SIG-M5 treated with dmso at 0.1 percent for 504 hours (cell line): ENCODE measurements around the gene ZFAND3.
"Not testable (repeated sequence)": the region's sequence is repeated elsewhere in the genome, so short reads cannot be mapped to it uniquely, and the experiment has no call there.

Experiments
- DNase-seq: peaks from one replicate; lab custom pipeline; 2025; ENCODE audit not compliant: unreplicated experiment; lab: John Stamatoyannopoulos, UW

Gene ZFAND3

DNA sequence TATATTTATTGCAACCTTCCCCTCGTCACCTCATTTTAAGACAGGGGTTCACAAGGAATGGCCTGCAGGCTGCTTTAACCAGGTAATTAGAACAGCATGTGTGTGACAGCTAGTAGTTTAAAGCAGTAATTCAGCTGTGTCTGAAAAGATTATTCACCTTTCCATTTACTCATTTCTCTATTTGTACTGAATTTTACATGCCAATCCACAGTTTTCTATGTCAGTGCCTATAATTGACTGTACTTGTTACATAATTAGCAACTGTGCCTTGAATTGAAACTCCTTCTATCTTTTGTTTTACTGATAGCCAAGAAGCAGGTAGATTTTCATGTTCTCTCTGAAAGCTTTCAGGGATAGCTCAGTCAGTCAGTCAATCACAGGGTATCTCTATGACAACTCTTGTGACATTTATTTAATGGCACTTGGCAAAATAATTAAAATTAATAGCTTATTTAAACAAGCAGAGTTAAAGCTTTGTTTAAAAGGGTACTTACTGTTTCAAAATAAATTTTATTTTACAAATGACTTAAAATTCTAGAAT, 214.0 kb downstream of the ZFAND3 start:
- no peak for DNase-seq

DNA sequence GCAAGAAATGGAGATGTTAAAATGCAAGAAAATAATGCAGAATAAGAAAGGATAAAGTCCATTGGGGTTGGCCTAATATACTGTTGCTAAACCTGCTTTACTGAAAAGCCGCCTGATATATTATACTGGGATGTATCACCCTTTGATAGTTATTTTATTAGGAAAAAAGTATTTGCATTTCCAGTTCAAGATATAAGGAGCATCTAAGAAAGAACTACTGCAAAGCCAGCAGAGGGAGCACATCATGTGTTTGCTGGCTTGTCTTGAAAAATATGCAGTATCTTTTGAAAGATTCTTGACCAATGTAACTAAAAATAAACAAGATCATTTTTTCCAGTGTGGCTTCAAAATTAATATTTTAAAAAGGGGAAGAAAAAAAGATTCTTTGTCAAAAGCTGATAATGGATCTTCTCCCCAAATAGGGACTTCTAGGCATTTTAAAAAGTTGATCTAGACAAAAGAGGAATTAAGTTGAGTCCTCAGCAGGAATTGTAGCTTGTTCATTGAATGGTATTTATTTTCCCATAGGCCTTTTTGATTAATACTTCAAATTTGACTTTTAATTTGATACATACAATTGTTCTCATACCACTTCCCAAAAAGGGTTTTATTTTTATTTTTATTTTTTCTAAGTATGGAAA, 214.9 kb downstream of the ZFAND3 start:
- peak; percentile 52 for DNase-seq

DNA sequence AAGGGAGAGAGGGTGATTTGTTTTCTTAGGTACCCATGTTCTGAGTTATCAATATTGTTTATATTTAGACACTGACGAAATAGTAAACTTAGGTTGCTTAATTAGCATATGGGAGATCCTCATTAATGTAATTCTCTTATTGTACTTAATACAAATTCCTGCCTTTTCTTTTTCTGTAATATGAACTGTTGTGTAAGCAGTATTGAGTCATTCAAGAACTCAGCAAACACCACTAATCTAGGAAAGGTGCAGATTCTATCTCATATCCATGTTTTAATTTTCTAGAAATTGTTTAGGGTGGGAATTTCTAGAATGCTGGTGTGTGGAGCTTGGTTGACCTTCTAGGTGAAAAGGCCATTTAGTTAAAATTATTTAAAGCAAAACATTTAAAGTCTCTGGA, 216.0 kb downstream of the ZFAND3 start:
- peak; percentile 2 for DNase-seq

DNA sequence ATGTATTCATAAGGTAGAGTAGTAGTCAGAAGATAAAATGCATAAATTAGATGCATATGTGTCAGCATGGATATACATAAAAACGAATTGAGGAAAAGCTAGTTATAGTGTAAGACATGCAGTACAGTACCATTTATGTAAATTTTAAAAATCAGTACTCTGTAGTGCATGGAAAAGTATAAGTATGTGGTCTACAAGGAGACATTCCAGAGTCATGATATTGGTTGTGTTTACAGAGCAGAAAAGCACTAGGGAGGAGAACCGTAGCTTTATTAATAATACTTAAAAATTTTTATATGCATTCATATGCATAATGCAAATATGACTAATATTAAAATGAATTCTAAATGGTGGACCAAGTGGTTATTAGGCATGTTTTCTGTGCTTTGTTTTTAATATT, 220.0 kb downstream of the ZFAND3 start:
- DNase-seq: no peak

DNA sequence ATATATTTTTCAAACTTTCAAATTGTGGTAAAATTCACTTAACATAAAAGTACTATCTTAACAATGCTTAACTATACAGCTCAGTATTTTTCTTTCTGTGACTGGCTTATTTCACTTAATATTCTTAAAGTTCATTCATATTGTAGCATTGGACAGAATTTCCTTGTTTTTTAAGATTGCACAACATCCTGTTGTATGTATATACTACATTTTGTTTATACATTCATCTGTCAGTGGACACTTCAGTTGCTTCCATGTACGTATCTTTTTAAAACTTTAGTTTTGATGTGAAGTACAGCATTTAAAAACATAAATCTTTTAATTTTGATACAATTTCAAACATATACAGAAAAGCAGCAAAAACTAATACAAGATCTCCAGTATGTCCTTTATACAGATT, 220.7 kb downstream of the ZFAND3 start:
- no peak for DNase-seq

DNA sequence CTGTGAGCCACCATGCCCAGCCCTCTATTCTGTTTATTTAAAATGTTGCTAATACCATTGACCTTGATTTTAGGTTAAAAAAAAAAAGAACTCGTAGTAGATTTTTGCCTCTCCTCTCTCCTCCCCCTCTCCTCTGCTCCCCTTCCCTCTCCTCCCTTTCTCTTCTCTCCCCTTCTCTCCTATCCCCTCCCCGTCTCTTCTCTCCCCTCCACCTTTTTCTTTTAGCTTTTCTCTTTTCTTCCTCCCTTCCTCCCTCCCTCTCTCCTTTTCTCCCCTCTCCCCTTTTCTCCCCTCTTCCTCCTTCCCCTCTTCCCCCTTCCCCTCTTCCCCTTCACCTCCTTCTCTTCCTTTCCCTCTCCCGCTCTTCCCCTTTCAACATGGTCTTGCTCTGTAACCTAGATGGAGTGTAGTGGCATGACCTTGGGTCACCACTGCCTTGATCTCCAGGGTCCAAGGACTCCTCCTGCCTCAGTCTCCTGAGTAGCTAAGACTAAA, 223.8 kb downstream of the ZFAND3 start:
- no peak for DNase-seq

DNA sequence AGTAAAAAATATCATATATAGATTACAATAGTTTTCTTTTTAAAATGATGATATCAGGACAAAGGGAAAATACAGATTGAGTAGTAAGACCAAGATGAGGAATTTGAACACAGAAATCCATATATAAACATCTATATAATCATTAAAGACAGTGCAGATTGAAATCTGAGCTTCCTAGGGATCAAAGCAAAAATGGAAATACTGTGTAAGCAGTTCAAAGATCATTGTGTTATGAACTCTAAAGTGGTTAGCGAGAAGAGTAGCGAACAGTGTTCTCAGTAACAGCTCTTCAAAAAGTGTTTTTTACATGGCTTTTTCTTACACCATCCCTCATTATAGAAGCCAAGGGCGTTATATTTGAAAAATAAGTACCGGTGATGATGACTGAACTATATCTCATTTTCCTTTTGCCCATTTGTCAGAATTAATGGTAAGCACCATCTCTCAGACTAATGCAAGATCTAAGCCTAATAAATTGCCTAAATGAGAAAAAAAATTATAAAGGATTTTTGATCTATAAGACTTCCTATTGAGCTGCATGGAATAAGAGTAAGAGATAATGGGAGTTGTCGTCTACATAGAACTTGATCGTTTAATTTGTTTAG, 226.3 kb downstream of the ZFAND3 start:
- no peak for DNase-seq

DNA sequence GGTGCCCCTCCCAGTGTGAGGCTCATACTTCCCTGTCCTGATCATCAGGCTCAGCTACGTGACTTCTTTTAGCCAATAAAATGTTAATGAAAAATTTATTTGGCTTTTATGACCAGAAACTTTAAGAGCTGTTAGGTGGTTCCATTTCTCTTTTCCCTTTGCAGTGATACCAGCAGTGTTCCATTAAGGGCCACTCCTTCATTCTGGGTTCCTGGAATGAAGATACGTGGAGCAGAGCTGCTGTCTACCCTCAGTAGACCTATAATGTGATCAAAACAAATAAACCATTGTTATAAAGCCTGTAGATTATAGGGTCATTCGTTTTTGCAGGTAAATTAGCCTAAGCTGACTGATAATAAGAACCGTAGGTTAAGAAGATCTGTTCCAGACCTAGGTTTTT, 228.0 kb downstream of the ZFAND3 start:
- no peak for DNase-seq

DNA sequence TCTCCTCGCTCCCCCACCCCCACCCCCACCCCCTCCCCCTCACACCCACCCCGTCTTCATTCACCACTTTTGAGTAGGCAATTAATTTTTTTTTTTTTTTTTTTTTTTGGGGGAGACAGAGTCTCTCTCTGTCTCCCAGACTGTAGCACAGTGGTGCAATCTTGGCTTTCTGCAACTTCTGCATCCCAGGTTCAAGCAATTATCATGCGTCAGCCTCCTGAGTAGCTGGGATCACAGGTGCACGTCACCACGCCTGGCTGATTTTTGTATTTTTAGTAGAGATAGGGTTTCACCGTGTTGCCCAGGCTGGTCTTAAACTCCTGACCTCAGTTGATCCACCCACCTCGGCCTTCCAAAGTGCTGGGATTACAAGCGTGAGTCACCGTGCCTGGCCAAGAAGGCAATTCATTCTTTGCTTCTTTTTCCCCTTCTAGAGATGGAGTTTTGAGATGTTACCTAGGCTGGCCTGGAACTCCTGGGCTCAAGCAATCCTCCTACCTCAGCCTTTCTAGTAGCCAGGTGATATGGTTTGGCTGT, 230.4 kb downstream of the ZFAND3 start:
- DNase-seq: not testable (repeated sequence)

DNA sequence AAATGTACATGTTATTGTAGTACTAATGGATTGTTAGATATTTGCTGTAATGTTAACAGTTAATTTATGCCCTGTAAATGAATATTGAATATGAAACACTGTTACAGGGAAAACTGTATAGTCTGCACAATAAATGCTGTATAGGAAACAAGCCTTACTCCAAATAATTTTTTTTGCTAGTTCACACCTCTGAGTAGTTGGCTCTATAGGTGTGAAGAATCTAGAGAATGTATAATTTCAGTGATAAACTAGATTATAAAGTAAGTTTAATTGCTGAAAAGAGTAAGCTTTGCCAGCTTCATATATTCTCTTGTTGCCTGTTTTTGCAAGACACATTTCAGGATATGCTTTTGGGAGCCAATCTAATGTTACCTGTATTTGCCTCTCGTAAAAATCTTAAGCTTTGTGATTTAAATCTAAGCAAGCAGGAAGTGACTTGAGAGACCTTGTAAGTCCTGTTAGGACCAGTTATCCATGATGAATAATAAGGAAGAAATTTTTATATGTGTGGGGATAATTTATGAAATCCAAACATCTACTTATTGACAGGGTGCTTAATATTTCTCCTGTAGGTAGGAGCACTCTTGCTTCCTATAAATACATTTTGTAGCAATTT, 232.4 kb downstream of the ZFAND3 start:
- peak; percentile 17 for DNase-seq

DNA sequence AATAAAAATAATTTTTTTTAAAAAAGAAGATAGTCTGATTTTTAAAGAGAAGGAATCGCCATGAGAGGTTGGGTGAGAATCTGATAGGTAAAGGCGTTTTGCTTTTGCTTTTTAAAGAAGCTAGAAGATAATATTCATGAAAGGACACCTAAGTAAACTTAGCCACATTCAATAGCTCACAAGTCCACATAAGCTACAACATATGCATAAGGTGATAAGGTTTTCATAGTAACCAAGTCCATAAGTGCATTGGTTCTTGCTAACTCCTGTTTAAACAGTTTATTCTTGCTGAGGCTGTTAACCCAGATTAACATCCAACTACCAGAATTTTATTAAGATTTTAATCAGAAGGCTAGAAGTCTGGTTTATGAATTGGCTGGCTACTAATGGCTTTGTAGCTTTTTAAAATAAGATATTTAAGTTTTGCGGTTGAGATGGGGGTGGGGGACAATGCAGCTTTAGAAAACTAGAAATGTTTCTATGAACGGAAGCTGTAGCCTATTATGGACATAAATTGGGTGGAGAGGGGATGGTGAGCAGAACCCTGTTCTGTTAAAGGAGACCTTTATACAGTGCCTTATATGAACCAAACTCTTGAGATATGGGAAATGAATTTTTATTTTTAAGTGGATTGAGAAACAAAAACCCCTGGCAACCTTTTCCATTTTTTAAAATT, 235.1 kb downstream of the ZFAND3 start:
- DNase-seq: no peak

DNA sequence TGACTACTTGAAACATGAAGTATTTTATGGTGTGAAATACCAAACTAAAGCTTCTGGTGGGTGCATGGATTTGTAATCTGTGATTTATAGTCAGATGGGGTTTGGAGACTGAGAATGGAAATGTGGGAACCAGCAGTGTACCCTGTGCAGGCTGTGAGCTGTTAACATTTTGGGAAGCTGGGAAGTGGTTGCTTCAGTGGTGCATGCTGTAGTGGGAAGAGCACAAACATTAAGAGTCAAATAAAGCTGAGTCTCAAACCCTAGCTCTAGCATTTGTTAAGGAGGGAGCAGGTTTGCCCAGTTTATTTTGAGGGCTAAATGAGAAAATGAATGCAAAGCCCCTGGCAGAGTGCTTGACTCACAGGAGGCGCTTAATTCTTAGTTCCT, 235.7 kb downstream of the ZFAND3 start:
- DNase-seq: no peak

DNA sequence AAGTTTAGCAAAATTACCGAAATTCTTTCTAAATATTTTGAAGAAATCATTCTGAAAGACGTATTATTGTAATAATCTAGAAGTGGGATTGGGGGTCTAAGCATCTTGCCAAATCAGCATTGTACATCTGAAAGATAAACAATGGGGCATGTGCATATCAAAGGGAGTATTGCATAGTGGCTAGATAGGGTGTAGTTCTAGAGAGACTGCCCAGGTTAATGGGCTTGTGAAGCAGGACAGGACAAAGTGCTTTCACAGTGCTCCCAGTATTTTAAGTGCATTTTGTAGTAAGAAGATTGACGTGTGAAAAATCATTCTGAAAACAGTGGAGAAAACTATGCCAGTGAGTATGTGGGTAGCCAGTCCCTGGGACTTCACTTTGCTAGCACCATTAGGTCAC, 236.8 kb downstream of the ZFAND3 start:
- no peak for DNase-seq

DNA sequence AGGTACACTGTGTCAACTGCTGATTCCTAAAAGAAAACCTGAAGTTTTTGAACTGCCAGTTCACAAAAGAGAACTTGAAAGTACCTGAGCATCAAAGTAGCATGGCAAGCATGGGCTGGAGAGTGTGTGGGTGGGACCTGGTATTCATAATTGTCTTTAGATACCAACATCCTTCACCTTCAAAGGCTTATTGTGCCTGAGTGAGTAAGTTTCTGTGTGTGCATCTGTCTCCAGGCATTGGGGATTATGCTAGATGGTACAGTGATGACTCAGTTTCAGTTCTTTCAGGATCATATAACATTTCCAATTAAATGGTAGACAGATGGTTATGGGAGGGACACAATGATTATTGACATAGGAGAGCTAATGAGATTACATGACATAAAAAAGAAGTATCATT, 238.5 kb downstream of the ZFAND3 start:
- DNase-seq: no peak

DNA sequence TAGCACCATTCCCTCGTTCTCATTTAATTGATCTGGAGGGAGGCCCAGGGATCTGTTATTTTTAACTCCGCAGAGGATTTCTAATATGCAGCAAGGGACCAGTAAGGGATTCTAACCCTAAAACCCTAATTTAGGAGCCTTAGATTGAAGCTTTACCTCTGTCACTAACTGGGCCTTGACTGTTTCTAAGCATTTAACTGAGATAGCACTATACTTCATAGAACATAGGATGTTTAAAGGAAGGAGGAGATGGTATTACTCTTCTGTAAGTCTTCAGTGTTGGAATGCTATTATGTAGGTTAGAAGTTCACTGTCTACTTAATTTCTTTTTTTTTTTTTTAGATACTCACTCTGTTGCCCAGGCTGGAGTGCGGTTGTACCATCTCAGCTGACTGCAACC, 242.5 kb downstream of the ZFAND3 start:
- DNase-seq: no peak

DNA sequence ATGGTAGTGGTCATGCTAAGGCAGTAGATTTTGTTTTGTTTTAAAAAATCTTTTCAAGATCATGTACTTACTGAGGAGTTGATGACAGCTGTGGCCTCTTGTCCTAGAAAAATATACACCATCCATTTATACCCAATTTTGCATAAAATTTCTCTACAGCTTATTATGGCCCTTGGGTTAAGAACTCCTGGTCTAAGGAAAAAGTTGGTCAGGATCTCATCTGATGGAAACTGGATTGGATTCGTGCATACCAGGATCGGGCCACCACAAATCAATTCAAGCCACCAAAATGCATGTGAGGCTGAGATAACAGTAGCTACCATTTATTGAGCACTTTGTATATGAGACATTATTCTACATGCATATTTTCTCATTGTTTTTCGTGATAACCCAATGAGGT, 244.4 kb downstream of the ZFAND3 start:
- DNase-seq: no peak

DNA sequence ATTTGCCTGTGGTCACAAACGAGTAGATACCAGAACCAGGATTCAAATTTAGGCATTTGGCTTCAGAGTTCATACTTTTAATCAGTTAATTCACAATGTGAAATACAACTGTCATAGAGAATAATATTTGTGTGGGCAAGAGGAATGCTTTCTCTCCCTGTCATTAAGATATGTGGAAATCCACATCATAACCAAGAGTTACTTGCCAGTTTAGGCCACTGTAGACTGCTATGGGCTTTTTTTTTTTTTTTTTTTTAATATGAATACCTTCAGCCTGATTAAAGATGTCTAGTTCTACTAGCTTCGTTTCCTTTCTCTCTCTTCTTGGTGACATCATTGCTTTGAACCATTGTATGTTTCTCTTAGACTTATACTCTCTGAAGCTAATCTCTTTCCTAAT, 244.9 kb downstream of the ZFAND3 start:
- DNase-seq: no peak

DNA sequence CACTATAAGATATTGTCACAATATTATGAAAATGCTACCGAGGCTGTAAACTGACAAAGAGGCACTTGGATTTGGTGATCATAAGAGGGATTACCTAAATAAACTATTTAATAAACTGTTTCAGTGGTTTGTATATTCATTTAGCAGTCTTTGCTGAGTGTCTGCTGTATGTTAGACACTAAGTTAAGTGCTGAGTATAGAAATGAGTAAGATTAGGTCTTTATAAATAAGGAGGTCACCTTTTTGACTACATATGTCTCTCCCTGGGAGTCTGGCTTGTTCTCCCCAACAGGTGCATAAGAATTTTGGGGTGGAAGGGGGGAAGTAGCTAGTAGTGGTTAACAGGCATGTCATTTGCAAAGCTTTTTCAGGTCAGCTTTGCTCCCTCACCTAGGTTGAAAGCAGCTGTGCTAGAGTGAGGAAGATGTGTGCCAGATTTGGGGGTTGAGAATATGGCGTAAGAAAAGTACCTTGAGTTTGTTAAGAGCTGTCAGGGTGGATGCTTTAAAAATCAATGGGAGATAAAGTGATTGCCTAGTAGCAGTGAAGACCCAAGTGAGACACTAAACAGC, 246.3 kb downstream of the ZFAND3 start:
- DNase-seq: no peak

DNA sequence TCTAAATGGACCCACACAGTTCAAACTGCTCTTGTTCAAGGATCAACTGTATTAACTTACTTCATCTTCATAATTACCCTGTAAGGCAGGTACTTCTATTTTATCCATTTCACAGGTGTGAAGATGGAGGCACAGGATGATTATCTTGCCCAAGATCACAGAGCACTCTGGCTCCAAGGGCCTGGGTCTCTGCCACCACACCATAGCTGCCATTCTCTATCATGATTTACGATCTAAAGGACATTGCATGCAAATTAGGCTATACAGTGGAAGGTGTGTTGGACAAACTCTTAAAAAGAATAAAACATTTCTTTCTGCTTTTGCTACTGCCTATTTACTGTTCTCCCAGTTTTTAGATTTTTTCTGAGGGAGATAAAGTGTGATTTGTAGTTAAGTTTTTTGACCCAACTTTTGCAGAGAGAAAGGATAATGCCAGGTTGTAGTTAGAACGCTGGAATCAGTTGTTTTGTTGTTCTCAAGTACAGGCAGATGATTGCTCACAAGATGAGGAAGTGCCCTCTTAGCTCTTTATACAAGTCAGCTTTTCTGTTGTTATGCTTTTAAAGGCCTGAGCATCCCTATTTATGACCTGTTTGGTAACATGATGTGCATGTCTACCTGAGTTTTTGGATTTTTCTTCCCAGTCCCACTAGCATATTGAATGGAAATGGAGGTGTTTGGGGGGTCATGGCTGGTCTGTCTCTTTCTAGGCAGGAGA, 247.9 kb downstream of the ZFAND3 start:
- no peak for DNase-seq

DNA sequence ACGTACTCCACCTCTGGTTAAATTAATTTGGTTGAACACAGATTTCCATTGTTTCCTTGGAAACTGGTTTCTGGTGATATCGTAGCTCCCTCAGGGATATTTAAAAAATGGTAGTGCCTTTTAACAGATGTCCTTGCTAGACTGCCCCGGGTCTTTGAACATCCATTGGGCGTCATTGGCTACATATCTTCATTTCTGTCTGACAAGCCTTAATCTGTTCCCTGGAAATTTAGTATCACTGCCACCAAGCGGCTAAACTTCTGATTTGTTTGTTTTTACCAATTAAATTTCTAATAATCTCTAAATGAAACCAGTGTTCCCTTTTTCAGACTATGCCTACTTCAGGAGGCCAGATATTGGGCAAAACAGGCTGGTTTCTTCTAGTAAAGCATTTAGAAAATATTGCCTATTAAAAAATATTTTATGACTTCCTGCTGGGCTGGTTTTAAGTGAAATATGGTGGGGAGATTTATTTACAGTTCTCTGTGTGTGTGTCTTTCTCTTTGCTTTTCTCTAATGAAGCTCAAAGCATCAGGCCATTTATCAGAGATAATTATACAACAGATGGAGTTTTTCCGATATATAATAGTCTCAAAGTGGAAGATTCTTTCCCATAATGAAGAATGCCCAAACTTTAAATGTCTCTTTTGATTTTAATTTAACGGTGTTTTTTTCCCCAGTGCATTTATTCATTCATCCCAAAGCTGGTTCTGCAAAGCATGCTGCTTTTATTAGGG, 249.5 kb downstream of the ZFAND3 start:
- DNase-seq: no peak
